Measurements from ENCODE around the gene SRD5A1.
A peak's percentile ranks its signal among the peaks of the same experiment; 100 is the strongest.

SRD5A1 gene

GRCh38 chr5:6712577-6713273 is 79.5 kb downstream of the SRD5A1 start:
- peak; percentile 56 for DNase-seq (ENCODE audit: low read depth, low spot score)

- DNase-seq (ENCODE audit: low read depth, low spot score): no peak
These were observed 80.3 kb downstream of the SRD5A1 start, which contains the start of gene TENT4A for GRCh38 chr5:6713274-6714225. Gene TENT4A, plus strand, starts transcription at chr5:6713432. Its CDS starts 552 bp downstream, at chr5:6713984.

- no peak for DNase-seq (ENCODE audit: low read depth, low spot score)
These were observed 81.2 kb downstream of the SRD5A1 start for GRCh38 chr5:6714226-6715041.

- DNase-seq (ENCODE audit: low read depth, low spot score): no peak
These were observed 82.0 kb downstream of the SRD5A1 start for GRCh38 chr5:6715271-6715670.

- DNase-seq (ENCODE audit: low read depth, low spot score): no peak
These were observed 82.8 kb downstream of the SRD5A1 start for GRCh38 chr5:6715758-6716628.

GRCh38 chr5:6716629-6717149 is 83.4 kb downstream of the SRD5A1 start:
- DNase-seq (ENCODE audit: low read depth, low spot score): no peak

- DNase-seq (ENCODE audit: low read depth, low spot score): no peak
These were observed 84.0 kb downstream of the SRD5A1 start for GRCh38 chr5:6717247-6717646.

- DNase-seq (ENCODE audit: low read depth, low spot score): no peak
These were observed 84.4 kb downstream of the SRD5A1 start for GRCh38 chr5:6717687-6718086.

- DNase-seq (ENCODE audit: low read depth, low spot score): no peak
These were observed 85.0 kb downstream of the SRD5A1 start for GRCh38 chr5:6718161-6718681.

GRCh38 chr5:6718718-6719117 is 85.5 kb downstream of the SRD5A1 start:
- DNase-seq (ENCODE audit: low read depth, low spot score): no peak

- no peak for DNase-seq (ENCODE audit: low read depth, low spot score)
These were observed 86.2 kb downstream of the SRD5A1 start for GRCh38 chr5:6719417-6719816.

- DNase-seq (ENCODE audit: low read depth, low spot score): no peak
These were observed 86.8 kb downstream of the SRD5A1 start for GRCh38 chr5:6719896-6720560.

- no peak for DNase-seq (ENCODE audit: low read depth, low spot score)
These were observed 87.3 kb downstream of the SRD5A1 start for GRCh38 chr5:6720561-6720921.

- no peak for DNase-seq (ENCODE audit: low read depth, low spot score)
These were observed 88.2 kb downstream of the SRD5A1 start for GRCh38 chr5:6721442-6721841.

GRCh38 chr5:6722015-6722414 is 88.8 kb downstream of the SRD5A1 start:
- DNase-seq (ENCODE audit: low read depth, low spot score): no peak

- no peak for DNase-seq (ENCODE audit: low read depth, low spot score)
These were observed 90.0 kb downstream of the SRD5A1 start for GRCh38 chr5:6723122-6723815.

- no peak for DNase-seq (ENCODE audit: low read depth, low spot score)
These were observed 90.6 kb downstream of the SRD5A1 start for GRCh38 chr5:6723816-6724300.
